WTC11 (cell line): ENCODE measurements around the gene ZGLP1. TPM values are rescaled to one million over a fixed set of nuclear protein-coding genes. Genes with fewer than 3 reads are reported as not detected.

Experiments used
- ATAC-seq: fragments of 200-7000 bp; cut with Tn5 transposase; 2 replicates; pipeline ENCODE4 v1.10.0; 2021; ENCODE audit warnings: mild to moderate bottlenecking, moderate library complexity
- CTCF ChIA-PET: fragments of 300-600 bp; sonication (Branson Sonifier 250); formaldehyde crosslinking; loops from one replicate; lab custom pipeline; 2021; ENCODE audit warnings: antibody characterized with exemption; lab: Charles Lee
- POLR2A ChIA-PET: fragments of 350-600 bp; sonication (Branson Sonifier 250); formaldehyde crosslinking; loops from one replicate; lab custom pipeline; 2021; ENCODE audit warnings: antibody characterized with exemption; lab: Charles Lee
- DNase-seq: peaks from one replicate; pipeline ENCODE4 v3.0.0; 2021; ENCODE audit warnings: low spot score
- H3K27ac Mint-ChIP-seq: 2 replicates; pipeline ENCODE4 v1.8.0; 2021; ENCODE audit warnings: mixed read lengths
- H3K27me3 Mint-ChIP-seq: 2 replicates; pipeline ENCODE4 v1.8.0; 2021; ENCODE audit warnings: low read depth, mild to moderate bottlenecking, moderate library complexity, mixed read lengths
- H3K36me3 Mint-ChIP-seq: 2 replicates; pipeline ENCODE4 v1.8.0; 2021; ENCODE audit warnings: mixed read lengths
- H3K4me1 Mint-ChIP-seq: 2 replicates; pipeline ENCODE4 v1.8.0; 2022; ENCODE audit warnings: mixed read lengths
- H3K4me3 Mint-ChIP-seq: 2 replicates; pipeline ENCODE4 v1.8.0; 2021; ENCODE audit warnings: mild to moderate bottlenecking, moderate library complexity, mixed read lengths
- H3K9me3 Mint-ChIP-seq: 2 replicates; pipeline ENCODE4 v1.8.0; 2021; ENCODE audit warnings: mixed read lengths
- AFF4 ChIP-seq: sonication (generic); formaldehyde crosslinking; IDR thresholded peaks from 2 replicates; pipeline ENCODE4 v1.8.1; 2023; ENCODE audit warnings: mild to moderate bottlenecking, missing genetic modification reagents, borderline replicate concordance
- CREB1 ChIP-seq: sonication (generic); formaldehyde crosslinking; IDR thresholded peaks from 2 replicates; pipeline ENCODE4 v1.8.0; 2023; ENCODE audit warnings: mild to moderate bottlenecking, missing genetic modification reagents
- CTCF ChIP-seq: fragments of 200-600 bp; IDR thresholded peaks from 2 replicates; pipeline ENCODE4 v1.8.0; 2022; ENCODE audit warnings: antibody characterized with exemption
- ERG ChIP-seq: fragments of 250-450 bp; sonication (Bioruptor Pico); IDR thresholded peaks from 2 replicates; pipeline ENCODE4 v1.8.0; 2021; ENCODE audit warnings: mild to moderate bottlenecking
- ESRRA ChIP-seq: sonication (generic); formaldehyde crosslinking; IDR thresholded peaks from 2 replicates; pipeline ENCODE4 v1.8.1; 2022; ENCODE audit warnings: mild to moderate bottlenecking, missing genetic modification reagents, borderline replicate concordance
- ETV6 ChIP-seq: sonication (generic); formaldehyde crosslinking; IDR thresholded peaks from 2 replicates; pipeline ENCODE4 v1.8.1; 2022; ENCODE audit warnings: mild to moderate bottlenecking, missing genetic modification reagents
- FOXP1 ChIP-seq: sonication (generic); formaldehyde crosslinking; IDR thresholded peaks from 2 replicates; pipeline ENCODE4 v1.8.0; 2022; ENCODE audit warnings: missing genetic modification reagents, mild to moderate bottlenecking, moderate library complexity, borderline replicate concordance
- IRF2 ChIP-seq: sonication (generic); formaldehyde crosslinking; IDR thresholded peaks from 2 replicates; pipeline ENCODE4 v1.8.0; 2022; ENCODE audit warnings: low read depth, missing genetic modification reagents, borderline replicate concordance
- NFATC4 ChIP-seq: fragments of 250-450 bp; sonication (Bioruptor Pico); IDR thresholded peaks from 2 replicates; pipeline ENCODE4 v1.9.0; 2021; ENCODE audit warnings: mild to moderate bottlenecking
- NR2C2 ChIP-seq: sonication (generic); formaldehyde crosslinking; IDR thresholded peaks from 2 replicates; pipeline ENCODE4 v1.8.0; 2022; ENCODE audit warnings: mild to moderate bottlenecking, missing genetic modification reagents
- SOX15 ChIP-seq: fragments of 250-450 bp; sonication (Bioruptor Pico); IDR thresholded peaks from 2 replicates; pipeline ENCODE4 v1.9.0; 2021; ENCODE audit warnings: mild to moderate bottlenecking
- SP1 ChIP-seq: sonication (generic); formaldehyde crosslinking; conservative IDR thresholded peaks from 2 replicates; pipeline ENCODE4 v1.8.1; 2022; ENCODE audit warnings: missing genetic modification reagents
- STAT6 ChIP-seq: sonication (generic); formaldehyde crosslinking; conservative IDR thresholded peaks from 2 replicates; pipeline ENCODE4 v1.8.1; 2023; ENCODE audit warnings: mild to moderate bottlenecking, low read depth, missing genetic modification reagents, moderate library complexity
- TCF7 ChIP-seq: sonication (generic); formaldehyde crosslinking; IDR thresholded peaks from 2 replicates; pipeline ENCODE4 v1.8.0; 2022; ENCODE audit warnings: mild to moderate bottlenecking, low read depth, missing genetic modification reagents, moderate library complexity
- ZNF121 ChIP-seq: sonication (generic); formaldehyde crosslinking; IDR thresholded peaks from 2 replicates; pipeline ENCODE4 v1.8.0; 2023; ENCODE audit warnings: missing genetic modification reagents
- ZNF138 ChIP-seq: sonication (generic); formaldehyde crosslinking; conservative IDR thresholded peaks from 2 replicates; pipeline ENCODE4 v1.8.1; 2022; ENCODE audit warnings: mild to moderate bottlenecking, moderate library complexity, missing genetic modification reagents
- ZNF416 ChIP-seq: fragments of 250-450 bp; sonication (Bioruptor Pico); IDR thresholded peaks from 2 replicates; pipeline ENCODE4 v1.9.0; 2021; ENCODE audit warnings: mild to moderate bottlenecking, inconsistent platforms
- total RNA-seq: library from RNA; stranded (reverse); gene quantifications from 3 replicates; pipeline ENCODE4 v1.2.3, GENCODE V29; 2021
- TF ChIP-seq, protein P1 (sequence below): sonication (generic); formaldehyde crosslinking; IDR thresholded peaks from 2 replicates; pipeline ENCODE4 v1.8.1; 2022; ENCODE audit warnings: mild to moderate bottlenecking, missing genetic modification reagents, moderate library complexity, borderline replicate concordance
- TF ChIP-seq, protein P2 (sequence below): sonication (generic); formaldehyde crosslinking; IDR thresholded peaks from 2 replicates; pipeline ENCODE4 v1.8.1; 2023; ENCODE audit warnings: mild to moderate bottlenecking, moderate library complexity, missing genetic modification reagents

The ZGLP1 gene
- total RNA-seq, 1 experiment from 2014 or later = 5.9 TPM

GRCh38 chr19:10270180-10270615 is 39.4 kb downstream of the ZGLP1 start (continued):
- no peak for TF ChIP-seq NR2C2 (CRISPR knock-in tag)
- TF ChIP-seq TCF7 = no peak
- TF ChIP-seq, protein P1, sequence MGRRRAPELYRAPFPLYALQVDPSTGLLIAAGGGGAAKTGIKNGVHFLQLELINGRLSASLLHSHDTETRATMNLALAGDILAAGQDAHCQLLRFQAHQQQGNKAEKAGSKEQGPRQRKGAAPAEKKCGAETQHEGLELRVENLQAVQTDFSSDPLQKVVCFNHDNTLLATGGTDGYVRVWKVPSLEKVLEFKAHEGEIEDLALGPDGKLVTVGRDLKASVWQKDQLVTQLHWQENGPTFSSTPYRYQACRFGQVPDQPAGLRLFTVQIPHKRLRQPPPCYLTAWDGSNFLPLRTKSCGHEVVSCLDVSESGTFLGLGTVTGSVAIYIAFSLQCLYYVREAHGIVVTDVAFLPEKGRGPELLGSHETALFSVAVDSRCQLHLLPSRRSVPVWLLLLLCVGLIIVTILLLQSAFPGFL = no peak
- TF ChIP-seq FOXP1 = no peak
- TF ChIP-seq STAT6 (CRISPR knock-in tag) = no peak
- TF ChIP-seq AFF4 (CRISPR knock-in tag) = no peak
- TF ChIP-seq SOX15 (CRISPR knock-in tag) = no peak

DNA sequence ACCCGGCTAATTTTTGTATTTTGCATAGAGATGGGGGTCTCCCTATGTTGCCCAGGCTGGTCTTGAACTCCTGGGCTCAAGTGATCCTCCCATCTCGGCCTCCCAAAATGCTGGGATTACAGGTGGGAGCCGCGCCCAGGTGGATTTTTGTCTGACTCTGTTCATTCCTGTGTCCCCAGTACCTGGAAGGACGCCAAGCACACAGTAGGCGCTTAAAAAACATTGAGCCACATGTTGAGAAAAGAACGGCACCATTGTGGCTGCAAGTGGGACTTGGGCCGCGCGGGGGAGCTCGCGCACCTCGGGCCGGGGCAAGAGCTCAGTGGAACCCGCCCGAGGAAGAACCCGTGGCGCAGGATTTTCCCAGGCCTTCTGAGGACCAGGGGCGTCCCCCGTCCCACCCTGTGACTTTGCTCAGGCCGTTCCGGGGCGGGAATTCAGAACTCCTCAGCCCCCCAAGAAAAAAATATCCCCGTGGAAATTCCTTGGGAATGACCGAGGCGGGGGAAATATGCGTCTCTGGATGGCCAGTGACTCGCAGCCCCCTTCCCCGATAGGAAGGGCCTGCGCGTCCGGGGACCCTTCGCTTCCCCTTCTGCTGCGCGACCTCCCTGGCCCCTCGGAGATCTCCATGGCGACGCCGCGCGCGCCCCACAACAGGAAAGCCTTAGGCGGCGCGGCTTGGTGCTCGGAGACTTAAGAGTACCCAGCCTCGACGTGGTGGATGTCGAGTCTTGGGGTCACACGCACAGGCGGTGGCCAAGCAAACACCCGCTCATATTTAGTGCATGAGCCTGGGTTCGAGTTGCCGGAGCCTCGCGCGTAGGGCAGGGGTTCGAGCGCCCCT is 40.1 kb downstream of the ZGLP1 start:
- POLR2A ChIA-PET = interaction anchor here (0.6 to 2.5 kb wide), 9 partner anchors 10 to 121 kb away, joined by 3 to 11 read pairs (median 5); partner anchors contain the start of genes ICAM5, RAVER1 and TYK2
- H3K4me3 Mint-ChIP-seq = peak overlapping the region; percentile 68
- TF ChIP-seq ZNF121 (CRISPR knock-in tag) (peak; percentile 70; the same call in 1 of the 2 replicates), SP1 (CRISPR knock-in tag) (peak; percentile 62; the same call in 1 of the 2 replicates), CTCF (peak; percentile 84), CREB1 (CRISPR knock-in tag) (no peak), ZNF138 (no peak), IRF2 (CRISPR knock-in tag) (no peak), ERG (CRISPR knock-in tag) (no peak), NFATC4 (no peak), ZNF416 (CRISPR knock-in tag) (no peak), ETV6 (CRISPR knock-in tag) (peak; percentile 48; the same call in 1 of the 2 replicates), ESRRA (CRISPR knock-in tag) (no peak)
- TF ChIP-seq, protein P1 = no peak
- TF ChIP-seq, protein P2, sequence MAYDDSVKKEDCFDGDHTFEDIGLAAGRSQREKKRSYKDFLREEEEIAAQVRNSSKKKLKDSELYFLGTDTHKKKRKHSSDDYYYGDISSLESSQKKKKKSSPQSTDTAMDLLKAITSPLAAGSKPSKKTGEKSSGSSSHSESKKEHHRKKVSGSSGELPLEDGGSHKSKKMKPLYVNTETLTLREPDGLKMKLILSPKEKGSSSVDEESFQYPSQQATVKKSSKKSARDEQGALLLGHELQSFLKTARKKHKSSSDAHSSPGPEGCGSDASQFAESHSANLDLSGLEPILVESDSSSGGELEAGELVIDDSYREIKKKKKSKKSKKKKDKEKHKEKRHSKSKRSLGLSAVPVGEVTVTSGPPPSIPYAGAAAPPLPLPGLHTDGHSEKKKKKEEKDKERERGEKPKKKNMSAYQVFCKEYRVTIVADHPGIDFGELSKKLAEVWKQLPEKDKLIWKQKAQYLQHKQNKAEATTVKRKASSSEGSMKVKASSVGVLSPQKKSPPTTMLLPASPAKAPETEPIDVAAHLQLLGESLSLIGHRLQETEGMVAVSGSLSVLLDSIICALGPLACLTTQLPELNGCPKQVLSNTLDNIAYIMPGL (CRISPR knock-in tag) = no peak
- CTCF ChIA-PET = interaction anchor here (0.5 to 6.1 kb wide), 30 partner anchors 10 to 210 kb away, joined by 3 to 180 read pairs (median 5); partner anchors contain the start of genes CDC37, FDX2, ICAM4 and ICAM5
- DNase-seq (peak; percentile 93), ATAC-seq (peak; percentile 69)
- peaks cover 46% of the 10 kb centered on the region for H3K27me3 Mint-ChIP-seq
- H3K9me3 Mint-ChIP-seq = no peaks in the 10 kb centered on the region
- no peaks in the 10 kb centered on the region for H3K36me3 Mint-ChIP-seq
- 0 out of 2 replicates have a peak, but pooled peaks cover 4% of the 10 kb centered on the region for H3K4me1 Mint-ChIP-seq
- no peak overlapping the region for H3K27ac Mint-ChIP-seq
